GM21367 (cell line): Measurements from ENCODE around the gene SOX4.

Experiments
- ATAC-seq: cut with Tn5 transposase; IDR thresholded peaks from one replicate; pipeline ENCODE4 v1.9.1; 2021; ENCODE audit not compliant: unreplicated experiment

Gene SOX4

DNA sequence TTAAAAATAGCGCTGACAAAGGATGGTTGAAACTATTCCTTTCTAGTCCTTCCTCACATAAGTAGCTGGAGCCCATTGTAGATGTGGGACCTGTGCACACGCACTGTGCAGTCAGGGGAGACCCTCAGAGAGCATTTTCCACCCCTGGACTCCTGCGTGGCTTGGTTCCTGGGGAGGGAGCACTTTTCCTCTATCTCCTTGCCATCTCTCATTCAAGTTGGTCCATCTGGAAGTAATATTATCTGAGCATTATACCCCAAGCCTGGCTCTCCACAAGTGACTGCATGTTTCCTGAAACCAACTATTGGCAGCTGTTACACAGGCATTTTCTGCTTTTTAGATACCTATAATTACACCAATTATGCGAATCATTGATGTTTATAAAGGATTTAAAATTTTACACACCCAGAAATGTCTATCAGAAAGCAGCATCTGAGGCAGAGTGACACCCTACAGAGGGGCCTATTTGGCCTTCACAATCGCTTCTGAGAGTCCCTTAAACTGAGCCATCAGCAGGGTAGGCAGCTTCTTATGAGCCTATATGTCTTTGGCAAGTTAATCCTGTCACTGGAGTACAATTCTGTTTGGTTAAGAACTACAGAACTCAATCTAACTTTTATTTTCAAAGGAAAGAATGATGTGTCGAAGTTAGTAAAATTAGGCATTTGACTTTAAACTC is 18.7 kb downstream of the SOX4 start:
- no peak for ATAC-seq

DNA sequence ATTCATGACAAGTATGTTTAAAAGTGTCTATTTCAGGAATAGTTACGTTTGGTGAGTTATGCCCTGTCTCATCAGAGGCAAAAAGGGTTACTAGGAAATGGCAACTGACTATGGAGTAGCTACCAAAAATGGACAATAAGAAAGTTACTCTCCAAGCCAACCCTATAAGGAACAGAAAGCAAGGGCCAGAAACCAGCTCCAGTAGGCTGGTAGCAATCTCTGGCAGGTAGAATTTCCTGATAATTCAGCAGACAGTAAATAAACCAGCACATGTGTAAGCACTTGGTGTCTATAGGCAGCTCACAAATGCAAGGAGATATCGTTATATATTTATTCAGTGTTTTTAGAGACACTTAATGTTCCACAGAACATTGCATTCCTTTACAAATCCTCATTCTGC is 20.3 kb downstream of the SOX4 start:
- ATAC-seq, result no peak

DNA sequence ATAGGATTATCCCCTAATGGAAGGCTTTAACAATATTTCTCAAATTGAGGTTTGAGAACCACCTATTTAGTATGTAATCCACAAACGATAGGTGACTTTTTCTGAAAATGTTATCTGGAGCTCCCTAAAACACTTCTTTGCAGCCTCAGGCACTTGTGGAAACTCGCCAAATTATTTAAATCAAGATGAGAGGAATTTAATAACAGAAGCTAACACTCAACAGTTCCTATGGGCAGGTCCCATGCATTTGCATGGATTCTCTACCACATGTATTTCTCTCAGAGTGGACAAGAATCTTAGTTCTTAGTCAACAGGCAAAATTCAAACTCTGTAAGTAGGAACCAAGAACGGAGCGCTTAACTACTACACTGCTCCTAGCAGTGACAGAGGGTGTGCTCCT is 20.7 kb downstream of the SOX4 start:
- no peak for ATAC-seq

DNA sequence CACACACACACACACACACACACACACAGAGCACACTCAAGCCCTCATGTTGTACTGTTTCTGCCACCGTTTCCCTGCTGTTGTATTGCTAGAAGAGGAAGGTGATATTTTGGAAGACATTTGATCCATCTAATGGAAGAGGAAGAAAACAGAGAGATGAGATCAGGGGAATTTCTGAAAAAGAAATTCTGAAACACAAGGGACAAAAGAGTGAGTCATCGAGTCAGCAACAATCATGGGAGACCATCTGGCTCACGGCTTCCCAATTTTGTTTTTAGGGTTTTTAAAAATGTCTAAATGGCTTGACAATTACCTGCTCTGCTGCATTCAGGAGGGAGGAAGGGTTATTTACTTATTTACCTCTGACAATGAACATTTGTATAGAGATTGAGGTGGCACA is 22.0 kb downstream of the SOX4 start:
- ATAC-seq, result no peak

DNA sequence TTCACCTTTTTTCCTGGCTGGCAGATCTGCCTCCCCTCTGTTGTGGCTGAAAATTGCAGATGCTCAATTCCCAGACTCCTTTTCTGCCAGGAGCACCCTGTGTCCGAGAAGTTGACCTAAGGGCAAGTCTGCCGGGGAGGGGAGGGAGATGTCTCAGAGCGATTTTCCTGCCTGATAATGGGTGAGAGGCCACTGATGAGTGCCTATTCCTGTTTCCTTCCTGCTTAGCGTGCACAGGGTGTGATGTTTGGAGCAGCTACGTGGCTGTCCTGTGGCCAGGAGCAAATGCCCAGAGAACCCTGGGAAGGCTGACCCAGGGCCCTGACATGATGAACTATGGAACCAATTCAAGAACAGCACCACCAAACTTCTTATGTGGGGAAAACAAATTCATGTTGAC is 22.5 kb downstream of the SOX4 start:
- no peak for ATAC-seq

DNA sequence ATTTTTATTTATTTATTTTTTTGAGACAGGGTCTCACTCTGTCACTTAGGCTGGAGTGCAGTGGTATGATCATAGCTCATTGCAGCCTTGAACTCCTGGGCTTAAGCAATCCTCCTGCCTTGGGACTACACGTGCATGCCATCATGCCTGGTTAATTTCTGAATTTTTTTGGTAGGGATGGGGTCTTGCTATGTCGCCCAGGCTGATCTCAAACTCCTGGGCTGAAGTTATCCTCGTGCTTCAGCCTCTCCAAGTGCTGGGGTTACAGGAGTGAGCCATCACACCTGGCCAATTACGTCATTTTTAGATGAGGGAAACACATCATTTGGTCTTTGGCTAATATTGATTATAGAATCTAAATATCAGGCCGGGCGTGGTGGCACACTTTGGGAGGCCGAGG is 32.1 kb downstream of the SOX4 start:
- ATAC-seq, result no peak

DNA sequence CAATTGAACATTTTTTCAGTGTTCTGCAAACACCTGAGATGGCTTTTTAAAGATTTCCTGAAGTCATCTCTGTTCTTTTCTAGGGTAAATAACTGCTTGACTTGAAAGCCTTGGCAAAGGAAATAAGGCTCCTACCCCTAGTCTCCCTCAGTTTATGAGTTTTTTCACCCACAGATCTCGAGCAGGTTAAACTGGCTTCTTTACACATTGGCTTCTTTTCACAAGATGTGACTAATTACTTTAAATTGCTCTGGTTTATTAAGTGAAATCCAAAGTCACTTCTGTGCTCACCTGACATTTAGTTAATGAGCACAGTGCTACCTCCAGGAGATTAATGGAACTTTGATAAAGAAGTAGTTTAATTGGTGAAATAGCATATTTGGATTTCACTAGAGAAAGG is 33.2 kb downstream of the SOX4 start:
- ATAC-seq, result no peak

DNA sequence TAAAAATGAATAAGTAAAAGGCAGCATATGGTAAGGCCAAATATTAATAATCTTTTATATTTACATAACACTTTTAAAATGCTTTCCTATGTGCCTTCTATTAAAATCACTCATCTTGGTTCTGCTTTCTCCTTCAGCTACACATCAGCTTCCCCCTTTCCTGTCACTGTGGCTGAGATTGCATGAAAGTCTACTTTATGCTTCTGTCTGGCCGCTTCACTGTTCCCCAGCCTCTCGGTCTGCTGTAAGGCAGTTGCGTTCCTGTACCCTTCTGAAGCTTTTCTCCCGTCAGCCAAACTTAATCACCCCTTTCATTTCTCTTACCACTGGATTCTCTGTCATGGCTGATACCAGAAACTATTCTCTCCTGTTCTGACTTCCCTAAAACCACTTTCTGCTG is 34.6 kb downstream of the SOX4 start:
- ATAC-seq, result no peak

DNA sequence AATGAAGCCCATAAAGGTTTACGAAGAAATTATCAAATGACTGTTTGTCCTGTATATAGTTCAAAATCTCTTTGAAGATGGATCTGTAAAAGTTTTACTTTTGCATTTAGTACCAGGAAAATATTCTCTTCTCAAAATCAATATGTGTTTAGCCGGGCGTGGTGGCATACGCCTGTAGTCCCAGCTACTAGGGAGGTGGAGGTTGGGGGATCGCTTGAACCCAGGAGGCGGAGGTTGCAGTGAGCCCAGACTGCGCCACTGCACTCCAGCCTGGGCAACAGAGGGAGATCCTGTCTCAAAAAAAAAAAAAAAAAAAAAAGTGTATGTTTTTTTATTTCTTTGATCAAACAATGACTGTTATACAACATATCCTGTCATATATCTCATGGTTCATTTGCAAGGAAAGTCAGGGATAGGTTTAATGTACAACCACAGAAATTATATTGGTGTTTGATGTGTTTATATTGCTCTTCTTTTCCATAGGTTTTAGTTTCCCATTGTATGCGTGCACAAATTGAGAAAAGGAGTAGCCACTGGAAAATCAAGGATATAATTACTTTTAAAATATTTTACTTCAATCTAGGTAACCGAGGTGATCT is 40.1 kb downstream of the SOX4 start:
- no peak for ATAC-seq

DNA sequence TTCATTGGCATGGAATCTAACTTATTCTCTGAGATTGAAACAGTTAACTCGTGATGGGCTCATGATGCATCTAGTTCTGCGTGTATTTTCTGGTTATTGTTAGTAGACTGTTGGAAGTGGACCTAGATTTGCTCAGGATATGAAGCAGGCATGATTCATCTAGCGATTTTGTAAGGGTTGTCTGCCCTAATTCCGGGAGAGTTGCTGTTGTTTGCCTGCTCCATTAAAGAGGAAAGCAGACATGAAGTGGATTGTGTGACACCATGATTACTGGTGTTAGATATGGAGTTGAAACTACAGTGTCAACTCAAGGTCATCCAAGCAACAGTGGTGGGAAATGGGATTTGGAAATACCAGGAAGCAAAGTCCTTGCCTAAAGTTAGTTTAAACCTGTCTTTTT is 41.0 kb downstream of the SOX4 start:
- ATAC-seq, result no peak

DNA sequence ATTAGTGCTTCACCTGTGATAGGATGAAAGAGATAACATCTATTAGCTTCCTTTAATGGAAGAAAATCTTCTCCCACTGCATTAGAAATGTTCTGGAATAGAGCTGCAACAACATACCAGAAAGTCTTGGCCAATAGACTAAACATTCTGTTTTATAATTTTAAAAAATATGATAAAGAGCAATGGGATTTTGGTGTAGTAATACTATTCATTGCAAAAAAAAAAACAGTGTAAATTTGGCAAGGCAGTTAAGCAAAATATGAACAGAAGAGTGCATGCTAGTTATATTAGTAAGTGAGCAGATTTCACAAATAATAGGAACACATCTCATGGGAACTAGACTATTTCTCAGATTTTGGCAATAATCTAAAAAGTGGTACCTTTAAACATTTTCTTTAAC is 43.3 kb downstream of the SOX4 start:
- no peak for ATAC-seq

DNA sequence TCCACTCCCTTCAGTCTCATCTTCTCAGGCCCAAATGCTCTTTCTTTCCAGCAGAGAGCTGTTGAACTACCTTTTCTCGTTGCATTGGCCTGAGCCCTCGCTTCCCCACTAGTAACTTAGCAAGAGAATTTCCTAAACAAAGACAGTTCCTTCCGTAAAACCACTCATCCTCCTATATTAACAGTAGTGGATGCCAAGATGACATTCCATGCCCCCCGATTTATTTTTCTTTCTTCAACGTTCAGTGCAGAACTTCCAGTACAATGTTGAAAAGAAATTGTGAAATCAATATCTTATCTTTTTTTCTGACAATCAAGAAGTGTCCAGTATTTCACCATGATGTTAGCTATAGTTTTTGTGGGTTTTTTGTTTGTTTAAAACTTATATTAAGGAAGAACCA is 45.8 kb downstream of the SOX4 start:
- ATAC-seq, result no peak
